Putamen (tissue), 1 donor: ENCODE data around the gene FBXW8.
A peak's percentile ranks its signal among the peaks of the same experiment; 100 is the strongest.

ENCODE experiments used
- DNase-seq: peaks from one replicate; pipeline ENCODE4 v3.0.0-alpha.2; 2016; ENCODE audit warnings: low spot score

FBXW8 gene

GRCh38 chr12:116996093-116996492 lies 85.3 kb downstream of the FBXW8 start:
- DNase-seq = peak; percentile 47

- no peak for DNase-seq
Observed at GRCh38 chr12:116996621-116997020, 85.9 kb downstream of the FBXW8 start.

GRCh38 chr12:116999066-116999465 lies 88.3 kb downstream of the FBXW8 start:
- DNase-seq = no peak

DNA sequence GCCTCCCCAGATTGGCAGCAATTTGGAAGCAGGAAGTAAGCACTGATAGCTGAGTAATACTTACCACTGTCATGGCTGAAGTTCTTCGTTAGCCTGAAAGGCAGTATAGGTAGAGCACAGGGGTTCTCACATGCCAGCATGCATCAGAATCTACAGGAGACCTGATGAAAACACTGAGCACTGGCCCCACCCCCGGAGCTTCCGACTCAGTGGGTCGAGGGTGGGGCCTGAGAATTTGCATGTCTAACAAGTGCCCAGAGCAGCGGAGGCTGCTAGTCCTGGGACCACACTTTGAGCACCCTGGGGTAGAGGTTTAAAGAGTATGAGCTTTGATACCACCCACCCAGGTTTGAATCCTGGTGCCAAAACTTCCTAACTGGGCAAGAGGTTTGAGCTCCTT lies 89.6 kb downstream of the FBXW8 start:
- DNase-seq = no peak

DNA sequence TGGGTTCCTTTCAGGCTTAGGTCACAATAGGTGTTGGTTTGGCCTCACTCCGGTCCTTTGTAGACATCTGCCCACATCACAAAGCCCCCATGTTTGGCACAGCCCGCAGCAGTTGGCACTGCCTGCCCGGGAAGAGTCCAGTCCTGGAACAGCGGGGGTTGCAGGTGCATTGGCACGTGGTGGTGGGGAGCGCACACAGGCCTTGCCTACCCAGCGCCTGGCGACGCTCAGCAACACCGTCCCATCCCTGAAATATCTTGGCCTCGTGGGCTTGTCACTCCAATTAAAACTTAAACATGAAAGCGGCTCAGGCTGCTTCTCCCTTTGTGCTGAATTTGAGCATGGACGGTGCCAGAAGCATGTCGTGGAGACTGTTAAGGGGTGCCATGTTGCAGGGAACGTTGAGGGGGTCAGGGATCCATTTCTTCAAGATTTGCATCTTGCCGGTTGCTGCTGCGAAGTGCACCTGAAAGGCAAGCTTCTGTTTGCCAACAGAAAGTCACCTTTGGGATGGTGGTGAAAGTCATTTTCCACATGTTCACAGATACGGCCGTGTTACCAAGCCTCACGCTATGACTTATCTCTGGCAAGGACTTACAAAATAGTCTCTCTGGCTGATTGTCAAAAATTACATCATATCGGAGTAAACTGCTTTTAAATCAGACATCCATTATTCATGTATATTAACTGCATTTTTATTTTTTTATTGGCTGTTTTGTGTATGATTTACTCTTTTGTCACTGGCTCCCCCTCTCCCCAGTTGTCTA lies 91.5 kb downstream of the FBXW8 start:
- no peak for DNase-seq

GRCh38 chr12:117003883-117004404 lies 93.2 kb downstream of the FBXW8 start:
- no peak for DNase-seq

- DNase-seq = no peak
Observed at GRCh38 chr12:117005417-117006046, 94.8 kb downstream of the FBXW8 start.

DNA sequence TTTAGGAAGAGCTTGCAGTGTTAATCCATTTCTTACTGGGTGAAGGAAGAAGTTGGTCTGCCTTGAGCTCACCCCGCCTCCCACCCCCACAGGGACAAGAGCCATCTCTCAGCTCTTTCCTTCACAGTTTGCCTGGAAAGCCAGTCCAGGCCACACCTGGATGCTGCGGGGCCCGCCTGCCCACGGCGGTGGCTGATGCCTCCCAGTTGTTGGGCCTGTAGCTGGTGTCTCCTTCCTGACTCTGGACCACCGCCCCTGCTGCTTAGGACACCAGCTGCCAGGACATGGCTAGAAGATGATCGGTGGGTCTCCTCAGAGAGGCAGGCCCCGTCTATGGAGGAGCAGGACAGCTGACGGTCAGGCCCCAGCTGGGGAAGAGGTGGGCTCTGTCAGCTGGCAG lies 95.6 kb downstream of the FBXW8 start:
- no peak for DNase-seq

DNA sequence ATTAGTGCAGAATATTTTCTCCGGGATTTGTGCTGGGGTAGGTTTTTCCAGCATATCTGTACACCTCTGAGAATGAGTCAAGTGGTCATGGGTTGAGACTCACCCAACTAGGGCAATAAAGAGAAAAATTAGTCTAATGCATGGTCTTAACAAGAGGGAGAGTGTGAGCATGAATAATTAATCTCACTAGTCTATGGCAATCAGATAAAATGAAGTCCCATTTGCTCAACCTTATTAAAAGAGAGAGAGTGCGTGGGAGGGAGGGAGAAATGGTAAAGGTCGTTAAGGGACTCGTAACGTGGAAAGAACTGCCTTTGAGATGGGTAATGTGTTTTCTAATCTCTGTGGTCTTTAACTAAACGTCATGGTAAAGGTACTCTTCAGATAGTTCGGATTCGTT lies 96.8 kb downstream of the FBXW8 start:
- DNase-seq = no peak

GRCh38 chr12:117009759-117010158 lies 99.0 kb downstream of the FBXW8 start:
- no peak for DNase-seq

DNA sequence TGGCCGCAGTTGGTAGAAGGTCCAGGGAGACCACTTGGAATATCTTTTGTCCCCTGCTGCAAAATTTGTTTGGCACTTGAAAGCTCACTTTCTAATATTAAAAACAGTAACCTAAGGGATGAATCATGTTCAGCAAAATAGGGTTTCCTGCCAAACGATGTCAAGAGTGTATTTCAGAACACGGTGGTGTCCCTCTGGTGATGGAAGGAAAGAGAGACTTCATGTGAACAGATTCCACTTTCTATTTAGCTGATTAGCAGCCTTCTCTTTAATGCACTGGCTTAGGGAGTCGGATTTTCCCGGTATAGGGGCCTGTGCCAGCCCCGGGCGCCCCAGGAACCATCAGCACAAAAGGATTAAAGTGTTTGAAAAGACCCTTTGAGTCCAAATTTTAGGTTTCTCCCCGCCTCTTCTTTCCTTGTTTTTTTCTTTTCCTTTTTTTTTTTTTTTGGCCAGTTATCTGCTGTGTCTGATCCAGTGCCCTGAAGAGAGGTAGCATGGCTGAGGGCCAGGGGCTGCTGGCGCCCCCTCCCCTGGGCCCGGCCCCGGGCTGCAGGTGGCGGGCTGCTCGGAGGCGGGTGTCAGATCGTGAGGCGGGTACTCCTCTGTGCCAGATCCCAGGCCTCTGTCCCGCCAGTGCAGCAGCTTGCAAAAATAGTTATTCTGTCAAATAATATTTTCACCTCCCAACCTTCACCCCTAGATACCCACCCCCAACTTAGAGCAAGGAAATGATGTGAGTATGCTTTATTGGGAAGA lies 100.1 kb downstream of the FBXW8 start:
- DNase-seq = no peak

GRCh38 chr12:117011988-117012805 lies 101.4 kb downstream of the FBXW8 start:
- no peak for DNase-seq

- DNase-seq = no peak
Observed at GRCh38 chr12:117013726-117014125, 103.0 kb downstream of the FBXW8 start.

DNA sequence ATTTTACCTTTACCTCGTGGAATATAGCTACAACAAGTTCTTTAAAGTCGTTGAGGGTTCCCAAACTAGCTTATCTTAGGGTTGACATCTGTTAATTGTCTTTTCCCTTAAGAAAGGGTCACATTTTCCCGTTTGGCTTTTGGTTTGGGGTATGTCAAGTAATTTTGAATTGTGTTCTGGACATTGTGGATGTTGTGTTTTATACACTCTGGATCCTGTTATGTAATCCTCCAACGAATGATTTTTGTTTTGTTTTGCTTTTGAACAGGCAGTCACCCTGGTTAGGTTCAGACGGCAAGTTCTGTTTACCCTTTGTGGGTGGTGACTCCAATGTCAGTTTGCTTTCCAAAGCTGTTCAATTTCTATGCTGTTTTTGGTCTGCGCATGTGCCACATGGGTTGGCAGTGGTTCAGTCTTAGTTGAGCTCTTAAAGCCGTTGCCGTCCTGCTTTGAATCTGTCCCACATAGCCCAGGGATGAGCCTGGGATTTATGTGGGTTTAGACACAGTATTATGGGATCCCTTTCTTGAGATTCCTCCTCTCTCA lies 103.7 kb downstream of the FBXW8 start:
- no peak for DNase-seq

- no peak for DNase-seq
Observed at GRCh38 chr12:117015811-117016210, 105.1 kb downstream of the FBXW8 start.

- DNase-seq = no peak
Observed at GRCh38 chr12:117017807-117018206, 107.1 kb downstream of the FBXW8 start.

GRCh38 chr12:117018276-117018675 lies 107.5 kb downstream of the FBXW8 start:
- no peak for DNase-seq

- no peak for DNase-seq
Observed at GRCh38 chr12:117018685-117019084, 107.9 kb downstream of the FBXW8 start.

- no peak for DNase-seq
Observed at GRCh38 chr12:117019866-117020265, 109.1 kb downstream of the FBXW8 start.

GRCh38 chr12:117020536-117021220 lies 109.9 kb downstream of the FBXW8 start:
- DNase-seq = no peak

DNA sequence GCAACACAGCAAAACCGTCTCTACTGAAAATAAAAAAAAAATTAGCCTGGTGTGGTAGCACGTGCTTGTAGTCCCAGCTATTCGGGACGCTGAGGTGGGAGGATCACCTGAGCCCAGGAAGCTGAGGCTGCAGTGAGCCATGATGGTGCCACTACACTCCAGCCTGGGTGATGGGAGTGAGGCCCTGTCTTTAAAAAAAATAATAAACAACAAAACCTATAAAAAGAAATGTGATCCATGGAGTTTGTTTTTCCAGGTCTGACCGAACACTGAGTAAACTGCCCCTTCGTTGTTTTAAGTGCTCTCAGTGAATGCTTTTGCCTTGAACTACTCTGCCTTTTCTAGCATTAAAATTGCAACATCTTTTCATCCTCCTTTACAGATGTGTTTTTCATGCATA lies 111.7 kb downstream of the FBXW8 start:
- DNase-seq = no peak
